D721Med (cell line): Measurements from ENCODE around the gene SUV39H1.
A peak's percentile ranks its signal among the peaks of the same experiment; 100 is the strongest.
"Not testable (repeated sequence)": the region's sequence is repeated elsewhere in the genome, so short reads cannot be mapped to it uniquely, and the experiment has no call there.

Experiments used
- DNase-seq: peaks from one replicate; pipeline ENCODE4 v3.0.0; 2011; ENCODE audit warnings: low spot score; ENCODE audit not compliant: insufficient read length
- FAIRE-seq: peaks from 2 replicates; lab custom pipeline; 2011; peaks lifted over from hg19 to GRCh38; lab: Jason Lieb, UNC
- TF ChIP-seq, protein P1 (sequence below): IDR thresholded peaks from 2 replicates; pipeline ENCODE4 v1.5.1; 2012; ENCODE audit warnings: mild to moderate bottlenecking, control low read depth; ENCODE audit not compliant: insufficient read depth; ENCODE audit errors: missing control alignments

SUV39H1 gene

DNA sequence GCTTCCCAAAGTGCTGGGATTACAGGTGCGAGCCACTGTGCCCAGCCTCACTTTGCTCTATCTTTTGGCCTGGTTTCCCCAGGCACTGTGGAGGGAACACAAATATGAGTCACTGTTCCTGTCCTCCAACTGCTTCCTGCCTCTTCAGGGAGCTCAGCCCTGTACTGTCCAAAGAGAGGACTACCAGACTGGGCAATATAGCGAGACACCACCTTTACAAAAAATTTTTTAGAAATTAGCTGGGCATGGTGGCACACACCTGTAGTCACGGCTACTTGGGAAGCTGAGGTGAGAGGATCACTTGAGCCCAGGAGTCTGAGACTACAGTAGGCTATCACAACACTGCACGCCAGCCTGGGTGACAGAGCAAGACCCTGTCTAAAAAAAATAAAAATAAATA is 29.9 kb upstream of the SUV39H1 start:
- no peak for FAIRE-seq
- TF ChIP-seq, protein P1, sequence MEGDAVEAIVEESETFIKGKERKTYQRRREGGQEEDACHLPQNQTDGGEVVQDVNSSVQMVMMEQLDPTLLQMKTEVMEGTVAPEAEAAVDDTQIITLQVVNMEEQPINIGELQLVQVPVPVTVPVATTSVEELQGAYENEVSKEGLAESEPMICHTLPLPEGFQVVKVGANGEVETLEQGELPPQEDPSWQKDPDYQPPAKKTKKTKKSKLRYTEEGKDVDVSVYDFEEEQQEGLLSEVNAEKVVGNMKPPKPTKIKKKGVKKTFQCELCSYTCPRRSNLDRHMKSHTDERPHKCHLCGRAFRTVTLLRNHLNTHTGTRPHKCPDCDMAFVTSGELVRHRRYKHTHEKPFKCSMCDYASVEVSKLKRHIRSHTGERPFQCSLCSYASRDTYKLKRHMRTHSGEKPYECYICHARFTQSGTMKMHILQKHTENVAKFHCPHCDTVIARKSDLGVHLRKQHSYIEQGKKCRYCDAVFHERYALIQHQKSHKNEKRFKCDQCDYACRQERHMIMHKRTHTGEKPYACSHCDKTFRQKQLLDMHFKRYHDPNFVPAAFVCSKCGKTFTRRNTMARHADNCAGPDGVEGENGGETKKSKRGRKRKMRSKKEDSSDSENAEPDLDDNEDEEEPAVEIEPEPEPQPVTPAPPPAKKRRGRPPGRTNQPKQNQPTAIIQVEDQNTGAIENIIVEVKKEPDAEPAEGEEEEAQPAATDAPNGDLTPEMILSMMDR, result no peak
- DNase-seq, result no peak

- no peak for FAIRE-seq
- no peak for DNase-seq
- TF ChIP-seq, protein P1, result no peak
These were observed 29.0 kb upstream of the SUV39H1 start for GRCh38 chrX:48667509-48667908.

- FAIRE-seq, DNase-seq: not testable (repeated sequence)
These were observed 28.3 kb upstream of the SUV39H1 start for GRCh38 chrX:48668187-48668586.

DNA sequence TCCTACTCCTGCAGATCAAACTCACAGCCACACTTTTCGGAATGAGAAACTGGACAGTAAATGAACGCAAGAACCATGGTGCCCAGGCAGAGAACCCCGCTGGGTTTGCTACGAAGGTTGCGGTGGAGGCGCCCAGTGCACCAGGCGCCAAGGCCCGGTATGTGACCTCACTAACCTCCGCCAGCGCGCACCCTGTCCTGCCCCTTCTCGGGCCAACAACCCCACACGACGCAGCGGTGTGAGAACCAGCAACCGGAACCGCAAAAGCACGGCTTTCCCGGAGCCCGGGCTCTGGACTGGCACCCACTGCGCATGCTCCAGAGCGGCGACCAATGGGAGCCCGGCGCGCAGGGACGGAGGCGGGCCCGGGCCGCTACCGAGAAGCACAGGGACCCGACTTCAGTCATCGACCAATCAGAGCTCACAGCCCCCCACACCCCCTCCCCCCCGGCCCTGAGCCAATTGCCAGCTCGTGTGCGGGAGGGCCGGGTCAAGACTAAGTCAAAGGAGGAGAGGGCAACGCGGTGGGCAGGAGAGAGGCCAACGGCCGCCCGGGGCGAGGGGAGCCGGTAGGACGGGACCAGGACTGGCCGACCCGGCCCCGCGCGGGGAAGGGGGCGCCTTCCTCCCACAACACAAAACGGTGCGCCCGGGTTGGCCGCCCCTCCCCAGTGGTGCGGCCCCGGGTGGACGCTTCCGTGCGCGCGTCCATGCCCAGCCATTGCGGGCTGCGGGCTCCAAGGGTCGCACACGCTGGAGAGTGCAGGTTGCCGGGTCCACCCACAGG is 20.2 kb upstream of the SUV39H1 start:
- FAIRE-seq (no peak), DNase-seq (peak; percentile 88)
- TF ChIP-seq, protein P1, result no peak

- TF ChIP-seq, protein P1, result no peak
- no peak for DNase-seq
- no peak for FAIRE-seq
These were observed 19.7 kb upstream of the SUV39H1 start for GRCh38 chrX:48676893-48677270.

DNA sequence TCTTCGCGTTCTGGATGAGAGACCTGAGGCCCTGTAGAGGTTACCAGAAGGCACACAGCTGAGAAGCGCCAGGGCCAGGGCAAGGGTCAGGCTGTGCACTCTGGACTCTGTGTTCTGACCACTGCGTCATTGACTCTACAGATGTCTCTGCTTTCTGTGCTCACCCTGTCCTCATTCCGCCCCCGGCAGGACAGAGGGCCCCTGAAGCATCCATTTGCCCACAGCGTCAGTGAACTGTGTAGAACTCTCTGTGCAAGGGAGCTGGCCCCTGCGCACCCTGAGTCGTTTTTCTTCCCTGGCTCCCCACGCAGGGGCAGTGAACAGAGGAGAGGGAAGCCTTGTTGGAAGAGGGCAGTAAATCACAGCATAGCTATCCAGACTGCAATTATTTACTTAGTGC is 19.0 kb upstream of the SUV39H1 start:
- FAIRE-seq (no peak), DNase-seq (no peak)
- TF ChIP-seq, protein P1, result no peak

- peak; percentile 64 for FAIRE-seq
- not testable (repeated sequence) for DNase-seq
These were observed 16.1 kb upstream of the SUV39H1 start for GRCh38 chrX:48680467-48680866.

DNA sequence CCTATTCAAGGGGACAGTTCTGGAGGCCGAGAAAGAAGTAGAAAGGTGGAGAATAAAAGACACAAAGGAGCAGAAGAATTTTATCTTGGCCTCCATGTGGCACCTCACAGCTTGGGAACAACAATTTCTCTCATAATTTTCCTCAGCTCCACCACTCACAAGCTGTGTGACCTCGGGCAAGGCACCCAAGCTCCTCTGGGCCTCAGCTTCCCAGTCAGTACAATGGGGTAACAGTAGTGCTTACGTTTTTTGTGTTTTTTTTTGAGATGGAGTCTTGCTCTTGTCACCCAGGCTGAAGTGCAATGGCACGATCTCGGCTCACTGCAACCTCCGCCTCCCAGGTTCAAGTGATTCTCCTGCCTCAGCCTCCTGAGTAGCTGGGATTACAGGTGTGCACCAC is 15.6 kb upstream of the SUV39H1 start:
- not testable (repeated sequence) for FAIRE-seq, DNase-seq

DNA sequence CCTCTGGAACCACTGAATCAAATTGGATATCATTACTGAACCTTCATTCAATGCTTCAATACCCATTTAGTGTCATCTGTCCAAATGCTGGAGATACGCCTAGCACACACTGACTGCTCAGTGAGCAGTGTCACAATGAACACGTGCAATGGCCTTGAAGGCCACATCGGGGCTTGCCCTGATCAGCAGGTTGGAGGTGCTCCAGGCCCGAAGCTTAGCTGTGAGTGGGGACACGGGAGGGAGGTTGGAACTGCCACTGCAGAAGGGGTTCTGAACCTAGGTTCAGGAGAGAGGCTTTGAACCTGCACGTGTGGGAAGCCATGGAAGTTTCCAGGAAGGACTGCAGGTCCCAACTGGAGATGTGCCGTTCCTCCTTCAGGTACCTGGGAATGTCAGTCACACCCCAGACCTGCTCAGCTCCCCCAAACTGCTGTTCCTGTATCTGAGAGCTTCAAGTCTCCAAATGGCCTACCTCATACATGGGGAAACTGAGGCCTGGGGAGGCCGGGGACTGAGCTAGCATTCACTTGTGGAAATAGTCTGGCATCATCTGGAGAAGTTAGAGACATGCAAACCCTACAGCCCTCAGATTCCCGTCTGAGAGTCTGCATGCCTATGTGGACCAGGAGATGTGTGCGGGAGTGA is 14.9 kb upstream of the SUV39H1 start:
- FAIRE-seq, result no peak
- DNase-seq, result no peak
- TF ChIP-seq, protein P1, result no peak

- not testable (repeated sequence) for FAIRE-seq, DNase-seq
These were observed 13.7 kb upstream of the SUV39H1 start for GRCh38 chrX:48682795-48683194.
